Measurements from ENCODE around the gene KCNQ1.

KCNQ1 gene

DNA sequence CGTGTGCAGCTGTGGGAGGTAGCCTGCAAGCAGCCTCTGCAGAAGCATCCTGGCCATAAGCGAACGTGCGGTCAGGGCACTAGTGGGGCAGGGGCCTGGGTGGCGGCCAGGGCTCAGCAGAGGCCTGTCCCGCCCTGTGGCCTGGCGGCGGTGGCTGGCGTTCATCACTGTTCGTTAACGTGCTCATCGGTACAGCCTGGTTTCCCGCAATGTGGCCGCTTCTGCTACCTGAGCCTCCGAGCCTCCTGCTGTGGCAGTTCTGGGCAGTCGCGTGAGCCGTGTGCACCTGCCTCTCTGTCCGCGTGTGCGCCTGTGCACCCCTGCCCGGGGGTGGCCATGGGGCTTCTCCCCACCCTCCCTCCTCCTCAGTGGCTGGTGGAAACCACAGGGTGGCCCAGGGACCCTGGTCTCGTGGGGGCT is 137.1 kb downstream of the KCNQ1 start:
- no peak overlapping the region for H3K27ac ChIP-seq
- peaks cover 0 to 49% (median 0%) of the 10 kb centered on the region in 11 experiments; a peak in 4 of 22 replicates for H4K20me1 ChIP-seq
- H3K9ac ChIP-seq = no peak overlapping the region
- no peaks in the 10 kb centered on the region for H3K9me3 ChIP-seq (replicated peaks in 1 of 11)
- no peak overlapping the region for H3K4me3 ChIP-seq
- peaks cover 19 to 54% (median 46%) of the 10 kb centered on the region in 10 experiments; a peak in 19 of 20 replicates for H3K4me1 ChIP-seq
- peak overlapping the region in 8 of 11 experiments; percentile 49 to 79 (median 69); a peak in 15 of 22 replicates for H3K4me2 ChIP-seq
- H3K36me3 ChIP-seq = no peaks in the 10 kb centered on the region
- no peaks in the 10 kb centered on the region for H3K27me3 ChIP-seq
- no peak for TF ChIP-seq Cebpa-rat (IDR thresholded peaks at IDR 0.05)

DNA sequence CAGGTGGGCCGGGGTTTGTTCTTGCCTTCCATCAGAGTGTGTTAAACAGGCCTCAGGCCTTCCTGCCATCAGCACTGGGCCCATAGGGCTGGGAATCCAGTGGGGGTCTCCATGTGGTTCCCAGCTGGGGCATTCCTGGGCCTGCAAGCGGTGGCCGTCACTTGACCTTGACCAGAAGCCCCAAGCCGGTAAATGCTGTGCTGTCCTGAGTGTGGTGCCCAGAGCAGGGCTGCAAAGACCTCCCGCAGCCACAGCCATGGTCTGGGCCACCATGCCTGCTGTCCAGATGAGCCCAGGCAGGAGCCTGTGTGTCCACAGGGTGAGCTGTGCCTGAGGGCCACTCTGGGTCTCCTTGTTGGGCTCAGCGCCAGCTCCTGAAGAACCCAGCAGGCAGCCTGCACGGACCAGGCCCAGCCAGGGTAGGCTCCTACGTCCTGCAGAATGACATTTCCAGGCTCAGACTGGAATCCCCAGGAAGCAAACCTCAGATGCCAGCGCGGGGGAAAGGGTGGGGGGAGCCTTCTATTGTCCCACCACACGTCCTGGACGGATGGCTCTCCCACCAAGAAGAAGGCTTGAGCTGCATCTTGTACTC is 137.6 kb downstream of the KCNQ1 start:
- Histone ChIP-seq H3K36me3 (no peaks in the 10 kb centered on the region), H3K27me3 (no peaks in the 10 kb centered on the region), H3K27ac (peak overlapping the region in 2 of 11 experiments; percentile 47 to 52; a peak in 7 of 22 replicates), H4K20me1 (peaks cover 0 to 49% (median 0%) of the 10 kb centered on the region in 11 experiments; a peak in 4 of 22 replicates), H3K4me1 (peaks cover 19 to 49% (median 41%) of the 10 kb centered on the region in 10 experiments; a peak in 19 of 20 replicates), H3K9ac (peak overlapping the region in 3 of 11 experiments; percentile 1 to 63 (median 20); a peak in 3 of 22 replicates), H3K4me3 (no peak overlapping the region), H3K4me2 (peak overlapping the region; percentile 25 to 79 (median 63); a peak in 21 of 22 replicates), H3K9me3 (replicated peaks in 1 of 11) (no peaks in the 10 kb centered on the region)
- no peak for TF ChIP-seq Cebpa-rat (IDR thresholded peaks at IDR 0.05)

DNA sequence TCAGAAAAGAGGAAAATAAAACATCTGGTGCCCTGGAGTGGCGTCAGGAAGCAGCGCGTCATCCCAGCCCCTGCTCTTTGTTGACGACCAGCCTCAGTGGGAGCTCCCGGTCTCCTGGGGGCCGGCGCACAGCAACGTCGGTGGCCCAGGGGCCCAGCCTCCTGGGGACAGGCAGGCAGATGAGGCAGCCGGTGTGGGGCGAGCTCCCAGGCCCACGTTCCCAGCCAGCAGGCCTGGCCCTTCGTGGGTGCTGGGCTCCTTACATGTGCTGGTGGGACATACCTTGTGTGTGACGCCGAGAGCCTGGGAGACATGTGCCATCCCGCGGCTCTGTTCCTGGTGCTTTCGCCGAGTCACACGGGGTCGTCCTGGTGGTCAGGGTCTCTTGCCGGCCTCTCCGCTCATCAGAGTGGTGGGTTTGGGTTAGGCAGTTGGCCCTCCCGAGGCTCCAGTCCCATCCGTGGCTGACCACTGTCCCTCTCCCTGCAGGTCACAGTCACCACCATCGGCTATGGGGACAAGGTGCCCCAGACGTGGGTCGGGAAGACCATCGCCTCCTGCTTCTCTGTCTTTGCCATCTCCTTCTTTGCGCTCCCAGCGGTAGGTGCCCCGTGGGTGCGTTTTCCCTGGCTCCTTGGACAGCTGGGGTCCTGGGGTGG is 138.3 kb downstream of the KCNQ1 start:
- H3K27ac ChIP-seq = peak overlapping the region in 2 of 11 experiments; percentile 47 to 52; a peak in 7 of 22 replicates

DNA sequence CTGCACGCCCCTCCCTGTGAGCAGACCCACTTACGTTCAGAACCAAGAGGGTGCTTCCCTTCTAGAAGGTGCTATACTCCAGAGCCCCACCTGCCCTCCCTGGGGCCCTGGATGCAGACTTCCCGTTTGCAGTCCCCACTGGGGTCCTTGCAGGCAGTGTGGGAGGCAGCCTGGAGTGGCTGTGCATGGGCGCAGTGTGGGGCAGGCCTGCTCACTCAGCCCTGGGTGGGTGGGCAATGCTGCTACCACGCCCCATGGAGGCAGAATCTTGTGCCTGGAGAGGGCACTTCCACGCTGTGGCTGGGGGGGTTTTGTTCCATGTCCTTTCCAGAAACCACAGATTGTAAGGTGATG is 138.8 kb downstream of the KCNQ1 start:
- H3K4me2 ChIP-seq = peak overlapping the region in 9 of 11 experiments; percentile 48 to 79 (median 65); a peak in 17 of 22 replicates
- H3K9me3 ChIP-seq (replicated peaks in 1 of 11) = no peaks in the 10 kb centered on the region
- peaks cover 17 to 37% (median 33%) of the 10 kb centered on the region in 10 experiments; a peak in 19 of 20 replicates for H3K4me1 ChIP-seq
- TF ChIP-seq Cebpa-rat (IDR thresholded peaks at IDR 0.05) = no peak
- no peaks in the 10 kb centered on the region for H3K27me3 ChIP-seq
- H3K4me3 ChIP-seq = no peak overlapping the region
- H3K36me3 ChIP-seq = peaks cover 0 to 3% (median 0%) of the 10 kb centered on the region in 11 experiments; a peak in 1 of 22 replicates
- H3K27ac ChIP-seq = no peak overlapping the region
- H4K20me1 ChIP-seq = peaks cover 0 to 49% (median 0%) of the 10 kb centered on the region in 11 experiments; a peak in 4 of 22 replicates
- no peak overlapping the region; a peak in 1 of 22 replicates for H3K9ac ChIP-seq

More for the DNA sequence above, 138.3 kb downstream of the KCNQ1 start:
- H3K36me3 ChIP-seq = no peaks in the 10 kb centered on the region
- no peak overlapping the region for H3K4me3 ChIP-seq
- H3K27me3 ChIP-seq = no peaks in the 10 kb centered on the region
- H3K9me3 ChIP-seq (replicated peaks in 1 of 11) = no peaks in the 10 kb centered on the region
- H3K4me1 ChIP-seq = peaks cover 17 to 42% (median 35%) of the 10 kb centered on the region in 10 experiments; a peak in 19 of 20 replicates
- no peak for TF ChIP-seq Cebpa-rat (IDR thresholded peaks at IDR 0.05)
- peaks cover 0 to 49% (median 0%) of the 10 kb centered on the region in 11 experiments; a peak in 4 of 22 replicates for H4K20me1 ChIP-seq
- H3K9ac ChIP-seq = peak overlapping the region in 3 of 11 experiments; percentile 1 to 63 (median 20); a peak in 3 of 22 replicates
- H3K4me2 ChIP-seq = peak overlapping the region; percentile 25 to 79 (median 63); a peak in 20 of 22 replicates

DNA sequence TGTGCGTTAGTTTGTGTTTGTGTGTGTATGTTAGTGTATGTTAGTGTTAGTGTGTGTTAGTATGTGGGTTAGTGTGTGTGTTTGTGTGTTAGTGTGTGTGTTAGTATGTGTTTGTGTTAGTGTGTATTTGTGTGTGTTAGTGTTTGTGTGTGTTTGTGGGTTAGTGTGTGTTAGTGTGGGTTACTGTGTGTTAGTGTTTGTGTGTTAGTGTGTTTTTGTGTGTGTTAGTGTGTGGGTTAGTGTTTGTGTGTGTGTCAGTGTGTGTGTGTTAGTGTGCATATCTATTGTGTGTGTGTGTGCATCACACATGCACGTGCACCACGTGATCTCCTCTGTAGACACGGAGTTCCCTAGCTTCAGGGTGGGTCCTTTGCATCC is 139.6 kb downstream of the KCNQ1 start:
- no peak overlapping the region for H3K9ac ChIP-seq
- H3K27me3 ChIP-seq = no peaks in the 10 kb centered on the region
- no peak for TF ChIP-seq Cebpa-rat (IDR thresholded peaks at IDR 0.05)
- H3K4me2 ChIP-seq = no peak overlapping the region
- H3K4me1 ChIP-seq = peaks cover 9 to 37% (median 33%) of the 10 kb centered on the region in 10 experiments; a peak in 19 of 20 replicates
- H3K36me3 ChIP-seq = peaks cover 0 to 11% (median 0%) of the 10 kb centered on the region in 11 experiments; a peak in 4 of 22 replicates
- no peaks in the 10 kb centered on the region for H3K9me3 ChIP-seq (replicated peaks in 1 of 11)
- H3K4me3 ChIP-seq = no peak overlapping the region
- no peak overlapping the region for H3K27ac ChIP-seq
- H4K20me1 ChIP-seq = peaks cover 0 to 45% (median 0%) of the 10 kb centered on the region in 11 experiments; a peak in 4 of 22 replicates

DNA sequence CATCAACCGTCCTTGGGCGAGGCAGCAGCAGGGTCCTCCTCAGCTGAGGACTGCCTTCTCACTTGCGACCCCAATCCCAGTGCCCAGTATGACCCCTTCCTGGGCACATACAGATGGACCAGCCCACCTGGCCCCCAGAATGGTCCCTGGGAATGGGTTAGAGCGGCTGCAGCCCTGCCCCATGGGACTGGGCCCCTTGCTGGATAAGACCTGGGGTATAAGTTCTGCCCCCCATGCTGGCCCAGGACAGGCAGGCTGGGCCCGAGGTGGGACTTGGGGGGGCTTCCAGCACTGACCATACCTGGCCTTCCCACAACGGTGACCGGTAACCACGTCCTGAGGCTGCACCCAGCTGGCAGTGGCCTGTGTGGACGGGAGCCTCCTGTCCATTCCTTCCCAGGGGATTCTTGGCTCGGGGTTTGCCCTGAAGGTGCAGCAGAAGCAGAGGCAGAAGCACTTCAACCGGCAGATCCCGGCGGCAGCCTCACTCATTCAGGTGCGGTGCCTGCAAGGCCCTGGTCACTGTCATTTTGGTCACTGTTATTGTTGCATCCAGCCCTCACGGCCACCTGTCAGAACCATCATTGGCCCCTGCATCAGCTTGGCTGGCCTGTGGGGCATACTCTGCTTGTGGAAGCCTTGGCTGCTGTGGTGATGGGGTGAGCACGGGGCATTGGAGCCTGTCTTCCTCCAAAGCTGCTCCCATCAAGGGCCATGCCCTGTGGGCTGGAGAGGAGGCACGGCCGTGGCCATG is 140.2 kb downstream of the KCNQ1 start:
- Histone ChIP-seq H3K9ac (no peak overlapping the region), H3K4me1 (peaks cover 9 to 37% (median 32%) of the 10 kb centered on the region in 10 experiments; a peak in 19 of 20 replicates)

DNA sequence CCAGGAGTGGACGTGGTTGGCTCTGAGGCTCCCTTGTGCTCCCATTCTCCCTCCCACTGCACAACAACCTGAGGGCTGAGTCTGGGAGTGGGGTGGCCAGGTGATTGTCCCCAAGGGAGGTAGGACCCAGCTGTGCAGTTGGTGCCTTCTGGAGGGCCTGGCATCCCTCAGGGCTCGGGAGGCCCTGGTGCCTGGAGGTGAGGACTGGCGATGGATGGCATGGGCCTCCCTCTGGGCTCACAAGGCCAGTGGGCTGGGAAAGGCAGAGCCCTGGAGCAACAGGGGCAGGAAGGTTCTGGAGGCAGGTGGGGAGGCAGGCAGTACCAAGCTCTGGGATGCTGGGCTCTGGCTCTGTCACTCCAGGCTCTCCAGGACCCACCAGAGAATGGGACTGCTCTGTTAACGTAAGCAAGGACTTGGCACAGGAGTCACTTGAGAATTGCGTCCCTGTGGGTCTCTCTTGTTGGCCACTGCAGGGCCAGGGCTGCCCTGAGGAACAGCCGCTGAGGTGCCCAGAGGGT is 140.8 kb downstream of the KCNQ1 start:
- Histone ChIP-seq H3K4me3 (no peak overlapping the region), H3K9me3 (replicated peaks in 1 of 11) (no peaks in the 10 kb centered on the region), H3K27ac (no peak overlapping the region), H3K4me2 (no peak overlapping the region), H3K36me3 (peaks cover 0 to 23% (median 0%) of the 10 kb centered on the region in 11 experiments; a peak in 4 of 22 replicates), H3K27me3 (no peaks in the 10 kb centered on the region), H3K4me1 (peaks cover 9 to 37% (median 32%) of the 10 kb centered on the region in 10 experiments; a peak in 19 of 20 replicates), H3K9ac (no peak overlapping the region), H4K20me1 (peaks cover 0 to 39% (median 0%) of the 10 kb centered on the region in 11 experiments; a peak in 4 of 22 replicates)
- TF ChIP-seq Cebpa-rat (IDR thresholded peaks at IDR 0.05) = no peak

More for the DNA sequence above, 140.2 kb downstream of the KCNQ1 start:
- Histone ChIP-seq H4K20me1 (peaks cover 0 to 42% (median 0%) of the 10 kb centered on the region in 11 experiments; a peak in 4 of 22 replicates), H3K27ac (no peak overlapping the region), H3K4me2 (no peak overlapping the region), H3K4me3 (no peak overlapping the region), H3K27me3 (no peaks in the 10 kb centered on the region), H3K9me3 (replicated peaks in 1 of 11) (no peaks in the 10 kb centered on the region), H3K36me3 (peaks cover 0 to 17% (median 0%) of the 10 kb centered on the region in 11 experiments; a peak in 4 of 22 replicates)
- no peak for TF ChIP-seq Cebpa-rat (IDR thresholded peaks at IDR 0.05)

DNA sequence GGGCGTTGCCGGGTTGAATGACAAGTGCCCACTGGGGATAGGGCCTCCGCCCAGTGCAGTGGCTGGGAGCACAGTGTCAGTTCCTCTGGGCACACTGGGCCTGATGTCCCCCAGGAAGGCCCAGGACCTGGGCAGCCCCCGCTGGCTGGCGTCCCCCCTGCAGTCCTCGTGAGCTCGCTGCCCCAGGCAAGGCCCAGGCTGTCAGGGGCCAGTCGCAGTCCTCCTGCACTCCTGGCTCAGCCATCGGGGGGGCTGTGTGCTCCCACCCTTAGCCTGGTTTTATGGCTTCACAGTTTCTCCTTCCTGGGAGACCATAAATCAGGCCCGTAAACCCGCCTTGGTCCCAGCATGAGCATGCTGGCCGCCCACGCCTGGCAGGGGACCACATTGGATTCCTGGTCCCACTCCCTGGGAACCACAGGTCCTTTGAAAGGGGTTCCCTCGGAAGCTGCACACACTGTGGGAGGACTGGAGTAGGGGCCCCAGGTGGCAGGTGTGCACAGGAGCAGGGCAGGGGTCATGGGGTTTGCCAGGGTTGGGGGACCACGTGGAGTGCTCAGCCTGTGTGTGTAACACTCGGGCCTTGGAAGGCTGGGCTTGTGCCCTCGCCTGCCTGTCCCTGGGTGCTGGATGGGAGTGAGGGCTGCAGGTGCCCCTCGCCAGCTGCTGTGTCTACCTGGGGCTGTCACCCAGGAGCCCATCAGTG is 141.4 kb downstream of the KCNQ1 start:
- Histone ChIP-seq H3K4me3 (no peak overlapping the region), H3K27me3 (no peaks in the 10 kb centered on the region), H3K9ac (no peak overlapping the region), H3K4me2 (no peak overlapping the region), H3K36me3 (peaks cover 0 to 29% (median 0%) of the 10 kb centered on the region in 11 experiments; a peak in 4 of 22 replicates), H4K20me1 (peaks cover 0 to 34% (median 0%) of the 10 kb centered on the region in 11 experiments; a peak in 5 of 22 replicates), H3K27ac (no peak overlapping the region), H3K4me1 (peaks cover 9 to 33% (median 27%) of the 10 kb centered on the region in 10 experiments; a peak in 19 of 20 replicates), H3K9me3 (replicated peaks in 1 of 11) (no peaks in the 10 kb centered on the region)
- TF ChIP-seq Cebpa-rat (IDR thresholded peaks at IDR 0.05) = no peak
